ENCODE results near the gene ZNF225. TPM values are rescaled to one million over a fixed set of nuclear protein-coding genes. Genes with fewer than 3 reads are reported as not detected.

Gene ZNF225
- total and polyA plus RNA-seq, 9 of the 15 experiments (the other 6 are each of a cell fraction or from before 2014, with no cell fraction given) = 1.4 to 4.2 (median 2.2) TPM

DNA sequence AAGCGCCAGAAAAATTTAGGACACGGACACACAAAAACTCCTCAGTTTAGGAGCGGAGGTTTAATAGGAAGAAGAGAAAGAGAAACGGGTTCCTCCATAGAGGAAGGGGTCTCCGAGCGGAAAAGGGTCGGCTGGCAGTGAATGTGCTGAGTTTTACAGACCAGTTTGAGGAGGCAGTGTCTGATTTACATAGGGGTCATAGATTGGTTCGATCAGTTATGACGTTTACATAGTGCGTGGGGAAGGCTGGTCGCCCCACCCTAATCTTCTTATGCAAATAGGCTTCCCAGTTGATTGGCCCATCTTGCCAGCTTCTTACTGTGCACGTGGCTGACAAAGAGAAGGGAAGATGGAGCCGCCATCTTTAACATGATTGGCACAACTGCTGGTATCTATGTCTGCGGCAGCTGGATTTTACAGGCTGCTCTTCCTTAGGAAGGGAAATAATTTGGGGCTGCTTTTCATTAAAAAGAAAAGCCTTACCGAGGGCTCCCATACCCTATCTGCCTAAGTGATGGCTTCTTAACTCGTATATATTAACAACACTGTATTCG is 1.2 kb upstream of the ZNF225 start:
- Histone ChIP-seq H3K9me3 (replicated peaks; ENCODE audit: control insufficient read depth, insufficient read depth, low read depth, low read length) (peaks cover 11% of the 10 kb centered on the region), H3K9me1 (ENCODE audit: control insufficient read depth, insufficient read depth, low read length) (no peaks in the 10 kb centered on the region), H3K4me2 (ENCODE audit: insufficient read depth, low read length) (peak overlapping the region; percentile 7), H3K4me3 (no peak overlapping the region), H4K20me1 (replicated peaks; ENCODE audit: control insufficient read depth, insufficient read depth, low read length) (no peaks in the 10 kb centered on the region), H2AFZ (ENCODE audit: low read depth, low read length) (no peak overlapping the region; the same call in 1 of the 2 replicates), H3K9ac (ENCODE audit: insufficient read depth in 1 of 2, low read depth in 2 of 2, low read length in 2 of 2) (no peak overlapping the region), H3K4me1 (replicated peaks in 1 of 2; ENCODE audit: control insufficient read depth in 2 of 2, insufficient read depth in 2 of 2, low read length in 2 of 2) (no peaks in the 10 kb centered on the region; a peak in 2 of 5 replicates), H3K27me3 (ENCODE audit: control insufficient read depth in 2 of 2, insufficient read depth in 2 of 2, low read length in 2 of 2) (no peaks in the 10 kb centered on the region), H3K27ac (ENCODE audit: extremely low read depth, low read depth, low read length) (no peak overlapping the region), H3K36me3 (ENCODE audit: control insufficient read depth, insufficient read depth, low read length) (0 out of 3 replicates have a peak, but pooled peaks cover under 1% of the 10 kb centered on the region), H3K79me2 (ENCODE audit: control insufficient read depth, insufficient read depth, low read length) (0 out of 3 replicates have a peak, but pooled peaks cover 2% of the 10 kb centered on the region)
- FAIRE-seq (no peak), DNase-seq (ENCODE audit: extremely low read depth in 1 of 4, low spot score in 3 of 4) (peak in 2 of 4 experiments; percentile 8 to 18), ATAC-seq (no peak)
- TF ChIP-seq PRPF4 (IDR thresholded peaks at IDR 0.05; ENCODE audit: insufficient read depth, low read depth, low read length, poor library complexity, severe bottlenecking) = no peak
- no peak for TF ChIP-seq ZNF23 (CRISPR knock-in tag; IDR thresholded peaks at IDR 0.05)
- peak in 1 of 3 experiments; percentile 27 for TF ChIP-seq YY1 (IDR thresholded peaks at IDR 0.05; ENCODE audit: borderline replicate concordance in 1 of 3, control insufficient read depth in 1 of 3, extremely low read depth in 1 of 3, insufficient read depth in 3 of 3, insufficient read length in 1 of 3, insufficient replicate concordance in 2 of 3, low read depth in 1 of 3, low read length in 2 of 3)
- TF ChIP-seq ZNF780A (CRISPR knock-in tag; IDR thresholded peaks at IDR 0.05) = no peak
- TF ChIP-seq SP2 (IDR thresholded peaks at IDR 0.05; ENCODE audit: extremely low read depth, low read depth, low read length, poor library complexity, severe bottlenecking) = peak; percentile 5
- TF ChIP-seq ELF2 (CRISPR knock-in tag; IDR thresholded peaks at IDR 0.05) = no peak
- ChIA-PET POLR2A (no interaction called here), CTCF (ENCODE audit: low intra/inter-chr PET ratio) (no interaction called here)
- BruUV-seq (replicated peaks) = TSS peak; percentile 81
- in situ Hi-C loops (cut with MboI) (no loop called here), intact Hi-C loops (cut with micrococcal nuclease) (loop anchor here (10.0 kb wide), 1 partner anchor 107 kb away; the partner anchor contains the start of gene ZNF230)
- 65% methylated on average over 15 of the region's 17 CpGs for WGBS (ENCODE audit: insufficient coverage, low coverage, missing lambda C conversion rate)

Data from K562 (cell line).